Stimulated activated CD4-positive, alpha-beta T cell treated with anti-CD3 and anti-CD28 coated beads, Interleukin-15, amount 100 ng/mL, for 1 hour (primary cell): ENCODE measurements around the gene FBXL17.

ENCODE experiments used
- DNase-seq, 2 donors: peaks; one replicate each; pipeline ENCODE4 v3.0.0-alpha.2; 2020; ENCODE audit warnings: low read depth in 1 of 2, low spot score in 1 of 2

The FBXL17 gene

GRCh38 chr5:108251350-108251749 is 130.5 kb downstream of the FBXL17 start:
- DNase-seq: no peak

DNA sequence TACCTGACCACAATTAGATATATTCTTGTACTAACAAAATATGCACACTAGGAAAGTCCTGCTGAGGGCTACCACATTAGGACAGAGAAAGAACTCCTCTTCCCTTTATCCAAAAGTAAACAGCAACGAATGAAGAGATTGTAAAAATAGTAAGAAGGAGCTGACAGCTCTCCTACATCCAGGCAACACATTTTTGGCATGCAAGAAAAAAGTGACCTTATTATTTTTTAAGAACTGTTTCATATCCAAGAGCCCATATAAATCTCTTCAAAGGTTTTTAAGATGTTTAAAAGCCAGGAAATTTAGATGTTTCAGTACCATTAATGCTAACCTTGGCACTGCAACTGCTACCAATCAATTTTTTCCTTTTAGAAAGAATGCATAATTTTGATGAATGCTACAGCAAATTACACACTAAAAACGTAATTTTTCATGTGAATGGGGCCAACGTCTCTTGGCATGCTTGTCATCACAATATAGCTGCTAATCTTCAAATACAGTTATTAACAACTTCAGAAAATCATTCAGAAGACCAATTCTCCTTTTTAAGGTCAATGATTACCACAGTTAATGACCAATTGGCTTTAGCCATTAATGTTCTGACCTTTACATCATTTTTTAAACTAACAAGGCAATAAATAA is 132.0 kb downstream of the FBXL17 start:
- no peak for DNase-seq

DNA sequence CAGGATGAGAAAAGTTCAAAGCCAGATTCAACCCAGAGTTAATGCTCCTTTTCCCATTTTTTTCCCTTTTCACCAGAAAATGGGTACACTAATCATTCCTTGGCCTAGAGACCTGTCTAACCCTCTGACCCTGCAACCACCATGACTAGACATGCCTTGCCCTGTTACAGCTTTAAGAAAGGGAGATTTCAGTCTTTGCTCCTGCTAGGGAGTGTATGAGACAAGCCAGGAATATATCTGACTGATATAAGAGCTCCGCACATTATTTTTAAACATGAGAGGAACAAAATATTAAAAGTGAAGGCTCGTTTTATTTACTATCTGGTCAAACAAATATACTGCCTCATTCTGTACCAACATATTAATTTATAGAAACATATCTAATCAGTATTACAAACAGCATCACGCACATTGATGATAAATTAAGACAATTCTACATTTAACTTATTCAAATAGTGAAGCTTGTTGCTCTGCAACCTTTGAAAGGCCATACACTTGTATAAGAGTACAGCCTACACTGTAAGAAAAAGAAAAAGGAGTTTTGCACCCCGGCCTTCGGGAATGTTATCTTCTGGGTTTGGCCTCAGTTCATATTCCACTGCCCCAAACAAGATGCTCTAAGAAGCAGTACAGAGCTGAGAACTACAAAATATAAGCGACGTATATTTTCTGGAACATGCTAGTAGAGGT is 132.7 kb downstream of the FBXL17 start:
- no peak for DNase-seq

DNA sequence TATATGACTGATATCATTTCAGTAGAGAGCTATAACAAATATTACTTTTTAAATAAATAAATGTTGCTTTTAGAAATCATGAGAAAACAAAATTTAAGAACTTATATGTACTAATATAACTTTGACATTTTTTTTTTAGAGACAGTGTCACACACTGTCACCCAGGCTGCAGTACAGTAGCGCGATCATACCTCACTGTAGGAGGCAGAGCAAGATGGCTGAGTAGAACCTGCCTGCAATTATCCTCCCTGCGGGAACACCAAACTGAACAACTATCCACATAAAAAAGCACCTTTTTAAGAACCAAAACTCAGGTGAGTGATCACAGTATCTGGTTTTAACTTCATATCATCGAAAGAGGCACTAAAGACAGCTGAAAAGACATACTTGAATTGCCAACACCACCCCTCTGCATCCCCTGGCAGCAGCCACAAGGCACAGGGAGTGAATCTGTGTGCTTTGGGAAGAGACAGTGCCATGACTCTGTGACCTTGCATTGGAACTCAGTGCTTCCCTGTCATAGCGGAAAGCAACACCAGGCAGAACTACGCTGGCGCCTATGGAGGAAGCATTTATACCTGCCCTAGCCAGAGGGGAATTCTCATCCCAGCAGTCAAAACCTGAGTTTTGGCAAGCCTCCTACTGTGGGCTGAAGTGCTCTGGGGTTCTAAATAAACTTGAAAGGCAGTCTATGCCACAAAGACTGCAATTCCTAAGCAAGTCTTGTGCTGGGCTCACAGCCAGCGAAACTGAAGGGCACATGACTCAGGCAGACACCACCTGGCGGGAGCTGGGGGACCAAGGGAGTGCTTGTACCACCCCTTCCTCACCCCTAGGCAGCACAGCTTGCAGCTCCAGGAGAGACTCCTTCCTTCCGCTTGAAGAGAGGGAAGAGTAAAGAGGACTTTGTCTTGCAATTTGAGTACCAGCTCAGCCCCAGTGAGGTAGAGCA is 142.7 kb downstream of the FBXL17 start:
- no peak for DNase-seq

GRCh38 chr5:108238461-108238860 is 143.4 kb downstream of the FBXL17 start:
- no peak for DNase-seq

- DNase-seq: no peak
These were observed 148.2 kb downstream of the FBXL17 start for GRCh38 chr5:108233617-108234155.

DNA sequence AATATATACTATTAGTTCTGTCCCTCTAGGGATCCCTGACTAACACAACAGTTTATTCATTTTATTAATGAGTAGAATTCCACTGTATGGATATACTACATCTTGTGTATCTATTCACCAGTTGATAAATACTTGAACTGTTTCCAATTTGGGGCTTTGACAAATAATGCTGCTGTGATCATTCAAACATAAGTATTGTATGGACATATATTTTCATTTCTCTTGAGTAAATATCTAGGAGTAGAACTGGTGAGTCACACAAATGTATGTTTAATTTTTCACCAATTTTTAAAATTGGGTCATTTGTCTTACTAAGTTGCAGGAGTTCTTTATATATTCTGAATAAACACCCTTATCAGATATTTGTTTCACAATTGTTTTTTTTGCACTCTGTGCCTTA is 149.1 kb downstream of the FBXL17 start:
- DNase-seq: no peak

DNA sequence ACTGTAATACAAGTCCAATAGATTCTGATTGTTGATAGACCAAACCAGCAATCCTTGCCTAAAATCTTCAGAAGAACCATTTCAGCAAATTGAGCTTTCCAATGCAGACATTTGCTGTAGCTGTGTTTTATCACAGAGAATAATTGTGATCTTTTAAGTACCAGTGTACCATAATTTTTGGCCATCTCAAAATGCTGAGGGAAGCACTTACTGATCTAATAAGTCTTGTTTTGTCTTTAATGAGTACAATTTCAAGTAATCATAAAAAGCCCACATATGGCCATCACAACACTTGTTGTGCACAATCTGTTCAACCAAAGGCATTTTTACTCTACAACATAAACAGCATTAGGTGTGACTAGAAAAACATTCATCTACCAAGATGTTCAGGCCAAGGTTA is 159.9 kb downstream of the FBXL17 start:
- DNase-seq: no peak

GRCh38 chr5:108220834-108221233 is 161.1 kb downstream of the FBXL17 start:
- DNase-seq: no peak

DNA sequence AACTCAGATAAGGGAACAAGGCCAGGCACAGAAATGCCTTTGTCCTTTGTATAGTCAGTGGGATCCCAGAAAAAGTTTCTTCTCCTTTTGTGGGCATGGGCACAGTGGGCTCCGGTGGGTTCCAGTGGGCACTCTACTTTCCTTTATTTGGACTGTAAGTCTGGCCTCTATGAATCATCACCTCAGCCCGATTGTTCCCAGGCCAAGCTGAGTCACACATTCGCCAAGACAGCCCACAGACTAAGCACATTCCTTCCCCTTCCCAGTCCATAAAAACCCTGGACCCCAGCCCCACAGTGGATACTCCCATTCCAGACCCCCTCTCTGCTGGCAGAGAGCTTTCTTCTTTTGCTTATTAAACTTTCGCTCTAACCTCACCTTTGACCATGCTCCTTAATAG is 165.0 kb downstream of the FBXL17 start:
- no peak for DNase-seq

DNA sequence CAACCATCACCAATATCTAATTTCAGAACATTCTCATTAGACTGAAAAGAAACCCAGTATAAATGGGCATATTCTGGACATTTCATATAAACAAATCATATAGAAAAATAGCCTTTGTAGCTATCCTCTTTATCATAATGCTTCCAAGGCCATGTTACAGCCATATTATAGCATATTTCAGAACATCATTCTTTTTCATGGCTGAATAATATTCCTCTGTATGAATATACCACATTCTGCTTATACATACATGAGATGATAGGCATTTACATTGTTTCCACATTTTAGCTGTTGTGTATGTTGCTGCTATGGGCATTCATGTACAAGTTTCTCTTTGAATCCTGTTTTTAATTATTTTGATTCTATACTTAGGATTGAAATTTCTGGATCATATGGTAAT is 167.0 kb downstream of the FBXL17 start:
- DNase-seq: no peak

GRCh38 chr5:108212775-108213346 is 169.0 kb downstream of the FBXL17 start:
- DNase-seq: no peak

- no peak for DNase-seq
These were observed 175.2 kb downstream of the FBXL17 start for GRCh38 chr5:108206707-108207106.

GRCh38 chr5:108201721-108202120 is 180.2 kb downstream of the FBXL17 start:
- DNase-seq: no peak

DNA sequence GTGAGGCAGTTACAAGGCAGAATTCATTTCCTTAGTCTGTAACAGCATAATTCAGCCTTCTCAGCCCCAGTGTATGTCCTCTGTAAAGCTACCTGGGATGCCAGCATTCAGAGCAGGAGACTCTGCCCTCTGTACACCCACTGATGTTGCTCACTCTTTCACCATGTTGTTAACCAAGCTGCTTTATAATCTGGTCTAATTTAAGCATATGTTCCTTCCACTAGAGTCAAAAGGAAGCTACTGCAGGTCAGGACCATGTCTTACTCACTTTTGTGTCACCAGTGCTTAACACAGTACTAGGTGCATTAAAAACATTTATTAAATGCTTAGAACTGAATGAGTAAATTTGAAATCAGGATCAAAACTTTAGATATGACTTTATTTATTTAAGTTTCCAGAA is 185.6 kb downstream of the FBXL17 start:
- DNase-seq: no peak

- DNase-seq: no peak
These were observed 188.7 kb downstream of the FBXL17 start for GRCh38 chr5:108193021-108193795.

DNA sequence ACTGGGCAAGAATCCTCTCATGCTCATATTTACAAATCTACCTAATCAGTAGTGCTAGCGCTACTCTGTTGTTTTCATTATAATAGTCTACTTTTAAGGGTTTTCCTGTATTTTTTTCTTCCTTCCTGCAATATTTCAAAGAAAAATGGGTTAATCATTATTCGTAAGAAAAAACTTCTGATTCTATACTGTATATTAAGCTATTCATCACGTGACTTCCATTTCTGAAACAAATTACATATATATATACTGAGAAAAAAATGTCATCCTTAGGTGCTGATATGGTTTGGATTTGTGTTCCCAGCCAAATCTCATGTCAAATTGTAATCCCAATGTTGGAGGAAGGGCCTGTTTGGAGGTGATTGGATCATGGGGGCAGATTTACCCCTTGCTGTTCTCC is 197.0 kb downstream of the FBXL17 start:
- no peak for DNase-seq

- no peak for DNase-seq
These were observed 199.9 kb downstream of the FBXL17 start for GRCh38 chr5:108181975-108182374.

- no peak for DNase-seq
These were observed 207.6 kb downstream of the FBXL17 start for GRCh38 chr5:108174286-108174685.

DNA sequence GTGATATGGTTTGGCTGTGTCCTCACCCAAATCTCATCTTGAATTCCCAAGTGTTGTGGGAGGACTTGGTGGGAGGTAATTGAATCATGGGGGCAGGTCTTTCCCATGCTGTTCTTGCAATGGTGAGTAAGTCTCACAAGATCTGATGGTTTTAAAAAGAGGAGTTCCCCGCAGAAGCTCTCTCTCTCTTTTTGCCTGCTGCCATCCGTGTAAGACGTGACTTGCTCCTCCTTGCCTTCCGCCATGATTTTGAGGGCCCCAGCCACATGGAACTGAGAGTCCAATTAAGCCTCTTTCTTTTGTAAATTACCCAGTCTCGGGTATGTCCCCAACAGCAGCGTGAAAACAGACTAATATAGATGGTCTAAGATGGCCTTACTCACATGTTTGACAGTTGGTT is 210.1 kb downstream of the FBXL17 start:
- DNase-seq: no peak

DNA sequence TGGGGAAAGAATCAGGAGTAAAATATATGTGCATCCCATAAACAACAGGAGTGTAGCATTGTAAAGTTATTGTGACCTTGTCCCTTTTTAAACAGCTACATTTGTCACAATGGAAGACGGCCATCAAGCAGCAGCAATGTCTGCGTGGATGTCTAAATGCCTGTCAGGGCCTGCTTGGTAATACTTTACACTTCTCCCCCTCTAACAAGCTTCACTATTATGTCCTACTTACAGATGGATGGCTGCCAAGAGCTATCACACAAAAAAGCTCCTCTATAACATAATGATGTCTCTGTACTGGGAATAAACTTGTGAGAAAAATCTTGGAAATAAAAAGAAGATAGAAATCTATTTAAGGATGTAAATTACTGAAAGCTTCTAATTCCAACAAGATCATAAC is 213.0 kb downstream of the FBXL17 start:
- no peak for DNase-seq
